Endothelial cell (in vitro differentiated cells): ENCODE measurements around the gene ATP6AP1. TPM values are rescaled to one million over a fixed set of nuclear protein-coding genes. Genes with fewer than 3 reads are reported as not detected.

Experiments
- DNase-seq: peaks from one replicate; pipeline ENCODE4 v3.0.0; 2021; ENCODE audit warnings: low spot score
- H3K27ac Mint-ChIP-seq: one replicate; pipeline ENCODE4 v1.8.0; 2021; ENCODE audit warnings: mixed read lengths, inconsistent platforms; ENCODE audit not compliant: unreplicated experiment
- H3K27me3 Mint-ChIP-seq: one replicate; pipeline ENCODE4 v1.8.0; 2021; ENCODE audit warnings: mild to moderate bottlenecking, moderate library complexity, mixed read lengths, inconsistent platforms; ENCODE audit not compliant: unreplicated experiment
- H3K36me3 Mint-ChIP-seq: one replicate; pipeline ENCODE4 v1.8.0; 2021; ENCODE audit warnings: mild to moderate bottlenecking, low read depth, mixed read lengths, inconsistent platforms; ENCODE audit not compliant: unreplicated experiment
- H3K4me1 Mint-ChIP-seq: one replicate; pipeline ENCODE4 v1.8.0; 2021; ENCODE audit warnings: mild to moderate bottlenecking, mixed read lengths, inconsistent platforms; ENCODE audit not compliant: unreplicated experiment
- H3K4me3 Mint-ChIP-seq: one replicate; pipeline ENCODE4 v1.8.0; 2021; ENCODE audit warnings: mild to moderate bottlenecking, mixed read lengths, inconsistent platforms; ENCODE audit not compliant: unreplicated experiment
- H3K9me3 Mint-ChIP-seq: one replicate; pipeline ENCODE4 v1.8.0; 2021; ENCODE audit warnings: mixed read lengths, inconsistent platforms; ENCODE audit not compliant: unreplicated experiment
- CTCF ChIP-seq: fragments of 200-600 bp; sonication (generic); IDR thresholded peaks from one replicate; pipeline ENCODE4 v1.5.0; 2021; ENCODE audit warnings: antibody characterized with exemption; ENCODE audit not compliant: unreplicated experiment
- total RNA-seq: library from RNA; stranded (reverse); fragmentation: NEBNext Ultra II Directional; extraction: Animal tissue kit (Norgen Biotek cat#: 25700); gene quantifications from one replicate; pipeline ENCODE4 v1.2.1, GENCODE V29; 2021; ENCODE audit not compliant: unreplicated experiment

ATP6AP1 gene
- total RNA-seq, 1 donor from 2014 or later, result 100 TPM

GRCh38 chrX:154482786-154483185 lies 54.3 kb downstream of the ATP6AP1 start:
- H3K4me3 Mint-ChIP-seq, result no peak overlapping the region
- H3K4me1 Mint-ChIP-seq, result peaks cover 5% of the 10 kb centered on the region
- peaks cover 1% of the 10 kb centered on the region for H3K27me3 Mint-ChIP-seq
- DNase-seq, result no peak
- no peaks in the 10 kb centered on the region for H3K9me3 Mint-ChIP-seq
- no peak overlapping the region for H3K27ac Mint-ChIP-seq
- TF ChIP-seq CTCF, result no peak
- peaks cover under 1% of the 10 kb centered on the region for H3K36me3 Mint-ChIP-seq

- DNase-seq, result no peak
- Mint-ChIP-seq H3K9me3 (no peaks in the 10 kb centered on the region), H3K4me3 (peak overlapping the region; percentile 59), H3K27ac (no peak overlapping the region), H3K4me1 (peaks cover 5% of the 10 kb centered on the region), H3K36me3 (peaks cover 4% of the 10 kb centered on the region), H3K27me3 (peaks cover 2% of the 10 kb centered on the region)
- no peak for TF ChIP-seq CTCF
These were observed 54.8 kb downstream of the ATP6AP1 start for GRCh38 chrX:154483325-154483724.

- no peak overlapping the region for H3K4me3 Mint-ChIP-seq
- TF ChIP-seq CTCF, result no peak
- DNase-seq, result no peak
- no peak overlapping the region for H3K27ac Mint-ChIP-seq
- H3K4me1 Mint-ChIP-seq, result peaks cover 5% of the 10 kb centered on the region
- no peaks in the 10 kb centered on the region for H3K9me3 Mint-ChIP-seq
- peaks cover 2% of the 10 kb centered on the region for H3K27me3 Mint-ChIP-seq
- peaks cover 4% of the 10 kb centered on the region for H3K36me3 Mint-ChIP-seq
These were observed 56.0 kb downstream of the ATP6AP1 start for GRCh38 chrX:154484255-154485149.

- no peak for TF ChIP-seq CTCF
- H3K27ac Mint-ChIP-seq, result no peak overlapping the region
- peaks cover 4% of the 10 kb centered on the region for H3K36me3 Mint-ChIP-seq
- no peak for DNase-seq
- peaks cover 7% of the 10 kb centered on the region for H3K4me1 Mint-ChIP-seq
- H3K9me3 Mint-ChIP-seq, result no peaks in the 10 kb centered on the region
- peak overlapping the region; percentile 67 for H3K4me3 Mint-ChIP-seq
- H3K27me3 Mint-ChIP-seq, result peaks cover 2% of the 10 kb centered on the region
These were observed 56.9 kb downstream of the ATP6AP1 start for GRCh38 chrX:154485150-154486051.
